Measurements from ENCODE around the gene CRYGC.

The CRYGC gene

GRCh38 chr2:208083807-208084206, 45.8 kb downstream of the CRYGC start:
- H3K27ac ChIP-seq (ENCODE audit: low read length) = no peak overlapping the region
- H3K4me1 ChIP-seq (ENCODE audit: insufficient read depth, low read length) = no peaks in the 10 kb centered on the region
- no peak overlapping the region for H3K9ac ChIP-seq (ENCODE audit: low read depth, low read length)
- H3K9me3 ChIP-seq (ENCODE audit: insufficient read depth, low read depth, low read length) = no peaks in the 10 kb centered on the region; the same call in 1 of the 2 replicates
- H3K27me3 ChIP-seq (ENCODE audit: insufficient read depth, low read length) = no peaks in the 10 kb centered on the region
- H3K36me3 ChIP-seq (ENCODE audit: insufficient read depth, low read depth, low read length) = no peaks in the 10 kb centered on the region
- H3K4me3 ChIP-seq (ENCODE audit: low read length) = no peak overlapping the region
